Naive B cell (primary cell): ENCODE data around the gene MAP2K5. TPM values are rescaled to one million over a fixed set of nuclear protein-coding genes. Genes with fewer than 3 reads are reported as not detected.

ENCODE experiments used
- ATAC-seq, 2 donors: fragments of 150-1000 bp; cut with Tn5 transposase; 2 replicates each; pipeline ENCODE4 v1.10.0; 2021; ENCODE audit warnings: low read depth in 2 of 2, mild to moderate bottlenecking in 2 of 2, moderate library complexity in 2 of 2
- DNase-seq: peaks from one replicate; pipeline ENCODE4 v3.0.0; 2022
- H3K27ac Mint-ChIP-seq, 6 donors: one replicate each; pipeline ENCODE4 v1.8.0; 2020 to 2022; ENCODE audit warnings: mild to moderate bottlenecking in 6 of 6, mixed read lengths in 6 of 6, moderate library complexity in 5 of 6, inconsistent platforms in 2 of 6
- H3K27me3 Mint-ChIP-seq, 3 donors: one replicate each; pipeline ENCODE4 v1.8.0; 2021 to 2022; ENCODE audit warnings: mixed read lengths in 3 of 3, mild to moderate bottlenecking in 1 of 3
- H3K36me3 Mint-ChIP-seq, 2 donors: one replicate each; pipeline ENCODE4 v1.8.0; 2020 to 2022; ENCODE audit warnings: mixed read lengths in 2 of 2, inconsistent platforms in 1 of 2, mild to moderate bottlenecking in 1 of 2
- H3K4me1 Mint-ChIP-seq, 3 donors: one replicate each; pipeline ENCODE4 v1.8.0; 2020 to 2022; ENCODE audit warnings: mixed read lengths in 3 of 3, inconsistent platforms in 1 of 3, mild to moderate bottlenecking in 1 of 3, moderate library complexity in 1 of 3
- H3K4me3 Mint-ChIP-seq, 8 donors: one replicate each; pipeline ENCODE4 v1.8.0; 2020 to 2022; ENCODE audit warnings: mild to moderate bottlenecking in 8 of 8, mixed read lengths in 8 of 8, moderate library complexity in 8 of 8, inconsistent platforms in 2 of 8
- H3K9me3 Mint-ChIP-seq, 7 donors: one replicate each; pipeline ENCODE4 v1.8.0; 2020 to 2022; ENCODE audit warnings: mixed read lengths in 7 of 7, mild to moderate bottlenecking in 5 of 7, inconsistent platforms in 2 of 7, moderate library complexity in 1 of 7
- polyA plus RNA-seq, 6 donors: library from polyadenylated mRNA; unstranded; fragments of 300-500 nt; fragmentation: Illumina TruSeq; gene quantifications; one replicate each; pipeline ENCODE4 v1.2.3, GENCODE V29; 2021; ENCODE audit warnings: low read depth in 6 of 6

Gene MAP2K5
- polyA plus RNA-seq, 6 donors from 2014 or later, result 11.4 to 23.1 (median 14.7) TPM

- DNase-seq, result no peak
- Mint-ChIP-seq H3K27me3 (peaks cover 65 to 69% (median 68%) of the 10 kb centered on the region in 3 donors), H3K36me3 (peaks cover 0 to 11% of the 10 kb centered on the region in 2 donors), H3K27ac (peak overlapping the region in 3 of 6 donors; percentile 57 to 81 (median 67)), H3K9me3 (no peaks in the 10 kb centered on the region), H3K4me1 (peaks cover 45 to 57% (median 55%) of the 10 kb centered on the region in 3 donors), H3K4me3 (peak overlapping the region; percentile 83 to 93 (median 89))
- ATAC-seq, result no peak
Measured at GRCh38 chr15:67834581-67835296, 292.2 kb downstream of the MAP2K5 start.

GRCh38 chr15:67835297-67836133 lies 293.0 kb downstream of the MAP2K5 start:
- Mint-ChIP-seq H3K9me3 (peaks cover 0 to 2% (median 0%) of the 10 kb centered on the region in 7 donors), H3K27ac (peak overlapping the region in 4 of 6 donors; percentile 33 to 87 (median 52)), H3K36me3 (peaks cover 0 to 9% of the 10 kb centered on the region in 2 donors), H3K4me3 (peak overlapping the region; percentile 83 to 93 (median 89)), H3K4me1 (peaks cover 49 to 62% (median 49%) of the 10 kb centered on the region in 3 donors), H3K27me3 (peaks cover 60 to 66% (median 64%) of the 10 kb centered on the region in 3 donors)
- ATAC-seq (no peak), DNase-seq (no peak)

- Mint-ChIP-seq H3K27me3 (peaks cover 54 to 60% (median 58%) of the 10 kb centered on the region in 3 donors), H3K9me3 (peaks cover 0 to 2% (median 0%) of the 10 kb centered on the region in 7 donors), H3K4me3 (peak overlapping the region; percentile 83 to 93 (median 89)), H3K27ac (peak overlapping the region in 4 of 6 donors; percentile 49 to 88 (median 70)), H3K4me1 (peaks cover 48 to 63% (median 52%) of the 10 kb centered on the region in 3 donors), H3K36me3 (peaks cover 0 to 3% of the 10 kb centered on the region in 2 donors)
- no peak for ATAC-seq
- no peak for DNase-seq
Measured at GRCh38 chr15:67836134-67836455, 293.6 kb downstream of the MAP2K5 start.

- Mint-ChIP-seq H3K27me3 (peaks cover 51 to 56% (median 55%) of the 10 kb centered on the region in 3 donors), H3K9me3 (peaks cover 0 to 2% (median 0%) of the 10 kb centered on the region in 7 donors), H3K36me3 (no peaks in the 10 kb centered on the region), H3K27ac (peak overlapping the region in 4 of 6 donors; percentile 49 to 88 (median 70)), H3K4me3 (peak overlapping the region; percentile 83 to 93 (median 89)), H3K4me1 (peaks cover 52 to 67% (median 56%) of the 10 kb centered on the region in 3 donors)
- no peak for DNase-seq
- ATAC-seq, result no peak
Measured at GRCh38 chr15:67836477-67836876, 294.0 kb downstream of the MAP2K5 start.

- Mint-ChIP-seq H3K27ac (peak overlapping the region in 1 of 6 donors; percentile 54), H3K9me3 (peaks cover 0 to 2% (median 0%) of the 10 kb centered on the region in 7 donors), H3K4me1 (peaks cover 53 to 68% (median 57%) of the 10 kb centered on the region in 3 donors), H3K27me3 (peaks cover 46 to 52% (median 52%) of the 10 kb centered on the region in 3 donors), H3K36me3 (no peaks in the 10 kb centered on the region), H3K4me3 (peak overlapping the region in 2 of 8 donors; percentile 9 to 93)
- ATAC-seq (no peak), DNase-seq (no peak)
Measured at GRCh38 chr15:67836955-67837354, 294.5 kb downstream of the MAP2K5 start.

GRCh38 chr15:67838789-67839332 lies 296.4 kb downstream of the MAP2K5 start:
- peaks cover 42 to 56% (median 46%) of the 10 kb centered on the region in 3 donors for H3K4me1 Mint-ChIP-seq
- DNase-seq (no peak), ATAC-seq (no peak)
- H3K9me3 Mint-ChIP-seq, result peaks cover 0 to 2% (median 0%) of the 10 kb centered on the region in 7 donors
- peak overlapping the region; percentile 64 to 99 (median 90) for H3K4me3 Mint-ChIP-seq
- peak overlapping the region in 2 of 6 donors; percentile 73 to 99 for H3K27ac Mint-ChIP-seq
- no peaks in the 10 kb centered on the region for H3K36me3 Mint-ChIP-seq
- H3K27me3 Mint-ChIP-seq, result peaks cover 31 to 40% (median 35%) of the 10 kb centered on the region in 3 donors

GRCh38 chr15:67839499-67839928 lies 297.0 kb downstream of the MAP2K5 start:
- ATAC-seq, result peak; percentile 28 to 30
- peak; percentile 65 for DNase-seq
- peaks cover 37 to 50% (median 41%) of the 10 kb centered on the region in 3 donors for H3K4me1 Mint-ChIP-seq
- H3K27ac Mint-ChIP-seq, result peak overlapping the region; percentile 97 to 100 (median 99)
- peak overlapping the region; percentile 87 to 99 (median 96) for H3K4me3 Mint-ChIP-seq
- no peaks in the 10 kb centered on the region for H3K36me3 Mint-ChIP-seq
- H3K27me3 Mint-ChIP-seq, result peaks cover 26 to 34% (median 28%) of the 10 kb centered on the region in 3 donors
- H3K9me3 Mint-ChIP-seq, result peaks cover 0 to 2% (median 0%) of the 10 kb centered on the region in 7 donors

- Mint-ChIP-seq H3K4me3 (peak within 1 kb of the TSS; percentile 87 to 99 (median 96)), H3K36me3 (no peaks in the 10 kb centered on the region), H3K27ac (peak within 1 kb of the TSS; percentile 97 to 100 (median 99)), H3K4me1 (peaks cover 32 to 43% (median 39%) of the 10 kb centered on the region in 3 donors), H3K27me3 (peaks cover 20 to 28% (median 22%) of the 10 kb centered on the region in 3 donors), H3K9me3 (peaks cover 0 to 2% (median 0%) of the 10 kb centered on the region in 7 donors)
- peak; percentile 96 for DNase-seq
- ATAC-seq, result peak; percentile 82 to 83
Measured at GRCh38 chr15:67839929-67840748, 297.6 kb downstream of the MAP2K5 start, which contains the start of gene RNU6-1. RNU6-1 (minus strand) TSS chr15:67840045.

- DNase-seq (no peak), ATAC-seq (no peak)
- Mint-ChIP-seq H3K36me3 (no peaks in the 10 kb centered on the region), H3K9me3 (peaks cover 0 to 2% (median 0%) of the 10 kb centered on the region in 7 donors), H3K4me3 (peak overlapping the region; percentile 87 to 99 (median 96)), H3K4me1 (peaks cover 30 to 39% (median 32%) of the 10 kb centered on the region in 3 donors), H3K27me3 (peaks cover 14 to 24% (median 18%) of the 10 kb centered on the region in 3 donors), H3K27ac (peak overlapping the region; percentile 46 to 100 (median 99))
Measured at GRCh38 chr15:67840749-67841512, 298.4 kb downstream of the MAP2K5 start.

GRCh38 chr15:67841513-67841762 lies 298.9 kb downstream of the MAP2K5 start:
- Mint-ChIP-seq H3K4me3 (peak overlapping the region; percentile 87 to 99 (median 96)), H3K27me3 (peaks cover 9 to 19% (median 13%) of the 10 kb centered on the region in 3 donors), H3K27ac (peak overlapping the region in 3 of 6 donors; percentile 46 to 99 (median 57)), H3K9me3 (peaks cover 0 to 2% (median 0%) of the 10 kb centered on the region in 7 donors), H3K4me1 (peaks cover 25 to 33% (median 27%) of the 10 kb centered on the region in 3 donors), H3K36me3 (no peaks in the 10 kb centered on the region)
- no peak for ATAC-seq
- DNase-seq, result no peak

- H3K4me1 Mint-ChIP-seq, result peaks cover 19 to 30% (median 20%) of the 10 kb centered on the region in 3 donors
- peaks cover 0 to 2% (median 0%) of the 10 kb centered on the region in 7 donors for H3K9me3 Mint-ChIP-seq
- H3K36me3 Mint-ChIP-seq, result no peaks in the 10 kb centered on the region
- H3K4me3 Mint-ChIP-seq, result peak overlapping the region in 1 of 8 donors; percentile 49
- H3K27ac Mint-ChIP-seq, result peak overlapping the region in 2 of 6 donors; percentile 35 to 74
- ATAC-seq (no peak), DNase-seq (no peak)
- peaks cover 4 to 8% (median 7%) of the 10 kb centered on the region in 3 donors for H3K27me3 Mint-ChIP-seq
Measured at GRCh38 chr15:67843092-67843501, 300.6 kb downstream of the MAP2K5 start.
